ENCODE data around the gene RPLP2.

The RPLP2 gene

GRCh38 chr11:803770-804598, 5.8 kb upstream of the RPLP2 start:
- DNase-seq (ENCODE audit: low read depth): no peak

DNA sequence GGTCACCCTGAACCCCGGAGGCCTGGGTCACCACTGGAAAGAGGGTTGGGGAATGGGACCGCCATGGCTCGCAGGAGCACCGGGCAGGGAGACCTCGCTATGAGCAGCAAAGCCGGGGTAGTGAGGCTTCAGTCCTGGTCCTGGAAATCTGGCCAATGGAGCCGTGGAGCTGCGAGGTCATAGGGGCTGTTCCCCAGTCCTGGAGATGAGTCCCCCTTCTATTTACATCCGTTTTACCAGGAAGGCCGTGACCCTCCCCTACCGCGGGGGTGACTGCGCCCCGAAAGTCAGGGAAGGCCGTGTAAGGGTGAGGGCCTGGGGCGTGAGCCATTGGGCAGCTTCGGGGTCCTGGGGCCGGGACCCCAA, 5.2 kb upstream of the RPLP2 start:
- DNase-seq (ENCODE audit: low read depth): no peak

DNA sequence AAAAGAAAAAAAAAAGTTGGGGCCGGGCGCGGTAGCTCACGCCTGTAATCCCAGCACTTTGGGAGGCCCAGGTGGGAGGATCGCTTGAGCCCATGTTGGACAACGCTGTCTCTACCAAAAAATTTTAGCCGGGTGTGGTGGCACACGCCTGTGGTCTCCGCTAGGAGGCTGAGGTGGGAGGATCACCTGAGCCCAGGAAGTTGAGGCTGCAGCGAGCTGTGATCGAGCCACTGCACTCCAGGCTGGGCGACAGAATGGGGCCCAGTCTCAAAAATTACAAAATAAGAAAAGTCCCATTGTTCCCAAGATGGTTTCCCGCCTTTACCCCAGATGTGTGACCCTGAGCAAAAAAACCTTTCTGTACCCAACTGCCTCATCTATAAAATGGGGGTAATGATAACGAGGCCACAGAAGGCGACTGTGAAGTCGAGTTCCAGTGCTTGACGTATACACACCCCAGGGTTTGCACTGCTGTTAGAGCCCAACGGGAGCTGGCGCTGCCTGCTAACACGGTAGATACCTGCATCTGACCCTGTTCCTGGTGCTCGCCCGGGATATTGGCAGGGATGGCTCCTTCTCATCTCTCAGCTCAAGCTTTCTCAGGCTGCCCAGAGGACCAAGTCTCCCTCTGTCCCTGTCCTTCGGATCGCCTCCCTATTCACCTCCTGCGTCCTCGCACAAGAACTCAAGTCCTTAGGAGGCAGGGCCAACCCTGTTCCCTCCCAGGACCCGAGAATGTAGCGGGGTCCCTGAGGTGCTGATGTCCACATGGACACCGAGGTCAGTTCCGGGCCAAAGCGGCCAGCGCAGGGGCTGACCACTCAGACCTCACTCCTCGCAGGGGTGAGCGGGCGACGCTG, 1.1 kb upstream of the RPLP2 start:
- peak; percentile 65 for DNase-seq (ENCODE audit: low read depth)

DNA sequence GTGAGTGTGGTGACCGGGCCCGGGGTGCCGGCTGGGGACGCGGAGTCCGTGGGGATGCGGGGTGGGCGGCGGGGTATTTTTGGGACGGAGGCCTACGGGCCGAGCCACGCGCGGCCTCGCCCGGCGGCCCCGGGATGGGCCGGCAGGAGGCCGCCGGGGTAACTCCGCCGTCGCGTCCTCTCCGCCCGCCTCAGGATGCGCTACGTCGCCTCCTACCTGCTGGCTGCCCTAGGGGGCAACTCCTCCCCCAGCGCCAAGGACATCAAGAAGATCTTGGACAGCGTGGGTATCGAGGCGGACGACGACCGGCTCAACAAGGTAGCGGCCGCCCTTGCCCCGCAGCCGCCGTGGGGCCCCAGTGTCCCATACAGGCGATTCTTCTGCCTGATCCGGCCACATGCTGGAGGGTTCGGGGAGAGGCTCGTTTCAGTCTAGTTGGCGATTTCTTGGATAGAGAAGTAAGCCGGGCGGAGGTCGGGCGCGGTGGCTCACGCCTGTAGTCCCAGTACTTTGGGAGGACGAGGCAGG, 337 bp downstream of the RPLP2 start:
- no peak for DNase-seq (ENCODE audit: low read depth)

GRCh38 chr11:811446-812245, 1.9 kb downstream of the RPLP2 start:
- no peak for DNase-seq (ENCODE audit: low read depth)

- no peak for DNase-seq (ENCODE audit: low read depth)
Observed at GRCh38 chr11:812390-812789, 2.6 kb downstream of the RPLP2 start.

- DNase-seq (ENCODE audit: low read depth): no peak
Observed at GRCh38 chr11:813072-813455, 3.3 kb downstream of the RPLP2 start.

- no peak for DNase-seq (ENCODE audit: low read depth)
Observed at GRCh38 chr11:813456-814096, 3.8 kb downstream of the RPLP2 start.

DNA sequence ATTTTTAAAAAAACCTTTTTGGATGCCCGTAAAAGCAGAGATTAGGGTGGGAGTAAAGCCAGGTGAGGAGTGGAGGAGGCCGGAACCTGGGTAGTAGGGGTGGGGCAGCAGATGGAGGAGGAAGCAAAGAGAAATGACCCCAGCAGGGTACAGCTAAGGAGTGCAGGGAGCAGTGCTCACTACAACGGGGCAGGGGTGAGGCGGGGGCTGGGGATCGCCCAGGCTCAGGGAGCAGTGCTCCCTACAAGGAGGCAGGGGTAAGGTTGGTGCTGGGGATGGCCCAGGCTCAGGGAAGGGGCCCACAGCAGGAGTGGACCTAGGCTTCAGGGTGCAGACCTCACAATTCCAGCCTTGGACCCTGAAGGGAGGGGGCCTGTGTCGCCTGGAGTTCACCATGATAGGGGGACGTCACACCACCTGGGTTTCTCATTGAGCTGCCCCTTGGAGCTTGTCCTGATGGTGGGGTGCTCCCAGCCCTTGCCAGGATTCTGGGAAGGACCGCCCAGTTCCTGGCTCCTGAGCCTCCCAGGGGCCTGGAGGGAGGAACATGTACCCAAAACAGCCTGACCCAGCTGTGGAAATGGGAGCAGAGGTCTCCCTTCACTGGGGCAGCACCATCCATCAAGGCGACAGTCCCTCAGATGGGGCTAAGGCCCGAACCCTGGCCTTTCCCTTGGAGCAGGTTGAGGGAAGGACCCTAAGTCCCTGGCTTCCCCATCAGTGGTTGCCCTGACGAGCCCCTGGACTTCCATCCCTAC, 6.1 kb downstream of the RPLP2 start:
- no peak for DNase-seq (ENCODE audit: low read depth)

- no peak for DNase-seq (ENCODE audit: low read depth)
Observed at GRCh38 chr11:816433-816779, 6.6 kb downstream of the RPLP2 start.

DNA sequence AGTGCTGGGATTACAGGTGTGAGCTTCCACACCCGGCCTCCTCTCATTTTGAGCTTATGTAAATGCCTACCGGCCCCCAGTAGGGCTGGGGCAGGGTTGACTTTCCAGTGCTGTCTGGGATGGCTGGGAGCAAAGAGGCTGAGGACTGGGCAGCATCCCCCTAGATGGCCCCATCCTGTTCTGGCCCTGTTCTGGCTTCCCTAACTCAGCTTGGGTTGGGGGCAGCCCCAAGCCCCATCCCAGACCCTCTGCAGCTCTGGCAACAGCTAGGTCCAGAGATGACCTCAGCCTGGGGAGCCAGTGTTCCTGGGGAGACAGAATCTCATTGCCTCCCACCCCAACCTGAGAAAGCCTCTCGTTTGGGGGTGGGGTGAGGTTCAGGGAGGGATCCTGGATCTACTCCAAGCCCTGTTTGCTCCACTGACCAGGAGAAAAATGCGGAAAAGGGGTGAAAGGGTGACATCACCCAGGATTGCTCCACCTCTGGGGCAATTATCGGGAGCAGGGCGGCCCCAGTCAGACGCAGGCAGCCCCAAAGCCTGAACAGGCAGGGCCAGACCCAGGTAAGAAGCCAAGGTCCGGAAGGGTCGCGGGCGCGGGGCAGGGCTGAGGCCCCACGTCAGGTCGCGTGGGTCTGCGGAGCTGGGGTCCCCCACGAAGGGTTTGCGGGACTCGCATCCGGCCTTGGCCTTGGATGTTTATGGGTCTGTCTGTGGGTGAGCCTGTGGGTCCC, 8.8 kb downstream of the RPLP2 start, which contains the start of gene PNPLA2:
Gene PNPLA2 (plus strand): TSS at position 519 of the 733 bp plus-strand sequence. CDS start 805 bp downstream, outside the sequence.
- DNase-seq (ENCODE audit: low read depth): peak; percentile 69

DNA sequence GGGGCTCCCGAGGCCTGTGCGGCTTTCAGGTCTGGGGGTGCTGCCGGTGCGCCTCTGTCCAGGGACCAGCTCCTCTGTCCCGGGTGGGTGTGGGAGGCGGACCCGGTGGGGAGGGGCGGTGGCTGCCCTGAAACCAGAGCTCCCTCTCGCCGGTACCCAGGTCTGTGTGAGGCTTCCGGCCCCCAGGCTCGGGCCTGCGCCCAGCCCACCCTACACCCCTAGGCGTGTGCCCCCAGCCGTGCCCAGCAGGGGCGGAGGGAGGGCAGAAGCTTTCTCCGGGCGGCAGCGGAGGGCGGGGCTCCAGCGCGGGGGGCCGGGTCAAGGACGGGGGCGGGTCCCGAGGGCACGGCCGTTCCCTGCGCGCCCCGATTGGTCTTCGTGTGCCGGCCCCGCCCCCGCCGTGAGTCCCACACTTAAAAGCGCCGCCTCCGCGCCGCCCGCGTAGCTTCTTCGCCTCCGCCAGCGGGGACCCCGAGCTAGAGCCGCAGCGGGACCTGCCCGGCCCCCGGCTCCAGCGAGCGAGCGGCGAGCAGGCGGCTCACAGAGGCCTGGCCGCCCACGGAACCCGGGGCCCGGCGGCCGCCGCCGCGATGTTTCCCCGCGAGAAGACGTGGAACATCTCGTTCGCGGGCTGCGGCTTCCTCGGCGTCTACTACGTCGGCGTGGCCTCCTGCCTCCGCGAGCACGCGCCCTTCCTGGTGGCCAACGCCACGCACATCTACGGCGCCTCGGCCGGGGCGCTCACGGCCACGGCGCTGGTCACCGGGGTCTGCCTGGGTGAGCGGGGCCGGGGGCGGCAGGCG, 9.6 kb downstream of the RPLP2 start:
- peak; percentile 67 for DNase-seq (ENCODE audit: low read depth)

GRCh38 chr11:819943-820649, 10.3 kb downstream of the RPLP2 start:
- DNase-seq (ENCODE audit: low read depth): no peak

DNA sequence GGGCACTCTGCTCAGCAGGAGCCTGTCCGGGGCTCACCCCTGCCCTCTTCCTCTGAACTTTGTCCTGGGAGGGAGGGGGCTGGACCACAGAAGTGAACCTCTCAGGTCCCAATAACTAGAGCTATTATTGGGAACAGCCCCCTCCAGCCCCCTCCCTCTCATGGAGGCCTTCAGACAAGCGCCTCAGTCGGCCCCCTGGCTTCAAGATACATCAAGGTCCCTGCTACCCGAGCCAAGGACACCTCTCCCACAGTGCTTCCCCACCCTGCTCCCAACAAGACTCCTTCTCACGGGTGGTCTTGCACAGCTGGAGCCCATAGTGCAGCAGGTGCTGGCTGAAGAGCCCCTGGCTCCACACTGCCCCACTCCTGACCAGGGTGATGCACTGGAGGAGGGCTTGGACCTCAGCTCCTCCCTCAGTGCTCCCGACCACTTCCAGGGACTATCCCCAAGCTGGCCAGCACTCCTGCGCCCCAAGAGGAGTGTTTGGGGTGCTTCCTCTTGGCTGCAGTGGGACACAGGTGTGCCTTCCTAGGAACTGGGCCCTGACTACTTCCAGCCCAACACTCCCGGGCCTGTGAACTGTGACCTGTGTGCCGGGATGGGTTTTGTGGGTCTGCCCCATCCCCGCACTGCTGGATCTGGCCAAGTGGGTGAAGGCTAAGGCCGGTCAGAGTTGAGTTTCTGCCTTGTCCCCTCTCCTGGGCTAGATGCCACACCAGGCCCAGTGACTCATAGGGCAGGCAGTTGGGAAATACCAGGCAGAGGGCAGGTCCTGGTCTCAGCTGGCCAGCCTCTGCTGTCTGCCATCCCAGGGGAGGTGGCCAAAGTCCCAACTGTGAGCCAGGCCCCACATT, 11.1 kb downstream of the RPLP2 start:
- DNase-seq (ENCODE audit: low read depth): no peak

GRCh38 chr11:821512-822371, 12.0 kb downstream of the RPLP2 start:
- DNase-seq (ENCODE audit: low read depth): no peak

DNA sequence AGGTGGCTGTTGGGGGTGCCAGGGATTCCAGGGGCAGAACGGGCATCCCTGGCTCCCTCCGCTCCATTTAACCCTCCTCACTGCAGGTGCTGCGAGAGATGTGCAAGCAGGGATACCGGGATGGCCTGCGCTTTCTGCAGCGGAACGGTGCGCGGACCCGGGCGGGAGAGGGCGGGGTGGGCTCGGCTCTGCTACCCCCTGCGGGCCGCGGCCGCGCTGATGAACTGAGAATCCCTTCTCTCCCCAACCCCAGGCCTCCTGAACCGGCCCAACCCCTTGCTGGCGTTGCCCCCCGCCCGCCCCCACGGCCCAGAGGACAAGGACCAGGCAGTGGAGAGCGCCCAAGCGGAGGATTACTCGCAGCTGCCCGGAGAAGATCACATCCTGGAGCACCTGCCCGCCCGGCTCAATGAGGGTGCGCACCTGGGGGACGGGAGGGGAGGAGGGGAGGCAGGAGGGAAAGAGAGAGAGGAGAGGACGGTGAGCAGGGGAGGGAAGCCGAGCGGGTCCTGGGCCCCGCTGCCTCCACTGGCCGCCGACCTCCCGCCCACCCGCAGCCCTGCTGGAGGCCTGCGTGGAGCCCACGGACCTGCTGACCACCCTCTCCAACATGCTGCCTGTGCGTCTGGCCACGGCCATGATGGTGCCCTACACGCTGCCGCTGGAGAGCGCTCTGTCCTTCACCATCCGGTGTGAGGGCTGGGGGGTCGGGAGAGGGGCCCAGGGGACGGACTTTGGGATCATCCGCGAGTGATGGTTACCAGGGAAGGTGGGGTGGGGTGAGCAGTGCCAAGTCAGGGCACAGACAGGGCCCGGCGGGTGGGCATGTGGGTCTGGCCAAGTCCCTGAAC, 13.9 kb downstream of the RPLP2 start:
- DNase-seq (ENCODE audit: low read depth): no peak
